ENCODE data around the gene MZT2B. TPM values are rescaled to one million over a fixed set of nuclear protein-coding genes. Genes with fewer than 3 reads are reported as not detected.
"Not testable (repeated sequence)": the region's sequence is repeated elsewhere in the genome, so short reads cannot be mapped to it uniquely, and the experiment has no call there.

Gene MZT2B
- total and polyA plus RNA-seq, 2 donors (not counting 1 experiment from before 2014, with no cell fraction given), result 119 to 152 TPM

GRCh38 chr2:130190237-130190636, 8.2 kb downstream of the MZT2B start:
- 88% methylated on average over 15 of the region's 15 CpGs for WGBS (ENCODE audit: insufficient coverage)
- intact Hi-C loops (cut with micrococcal nuclease), result no loop called here
- CTCF ChIA-PET, result no interaction called here
- H3K4me3 ChIP-seq (ENCODE audit: control extremely low read depth in 1 of 5, extremely low read depth in 1 of 5, insufficient read depth in 1 of 5, low read depth in 2 of 5, low read length in 4 of 5), result no peak overlapping the region
- no peak overlapping the region for H2AFZ ChIP-seq (ENCODE audit: insufficient read depth, low read depth, low read length, poor library complexity, severe bottlenecking)
- H3K79me2 ChIP-seq (ENCODE audit: control insufficient read depth, insufficient read depth, low read length), result no peaks in the 10 kb centered on the region
- H3K4me2 ChIP-seq (replicated peaks; ENCODE audit: low read depth, low read length, poor library complexity, severe bottlenecking), result no peak overlapping the region
- POLR2A ChIA-PET, result no interaction called here
- H3K9me3 Mint-ChIP-seq (ENCODE audit: insufficient read depth), result no peaks in the 10 kb centered on the region
- no peaks in the 10 kb centered on the region for H3K27me3 ChIP-seq (replicated peaks in 1 of 4; ENCODE audit: control extremely low read depth in 1 of 4, control insufficient read depth in 3 of 4, insufficient read depth in 4 of 4, low read length in 3 of 4)
- no peaks in the 10 kb centered on the region for H3K27me3 Mint-ChIP-seq
- H3K27ac ChIP-seq (ENCODE audit: low read length in 2 of 2), result no peak overlapping the region
- no peak overlapping the region for H3K27ac Mint-ChIP-seq
- H3K9ac ChIP-seq (ENCODE audit: low read length), result no peak overlapping the region
- H3K9me3 ChIP-seq (ENCODE audit: control extremely low read depth in 1 of 3, control insufficient read depth in 2 of 3, insufficient read depth in 1 of 3, low read length in 2 of 3), result no peaks in the 10 kb centered on the region
- no peaks in the 10 kb centered on the region for H3K36me3 ChIP-seq (replicated peaks in 1 of 2; ENCODE audit: control extremely low read depth in 1 of 2, control insufficient read depth in 1 of 2, extremely low read depth in 1 of 2, insufficient read depth in 2 of 2, low read length in 1 of 2)
- TF ChIP-seq, protein P1, sequence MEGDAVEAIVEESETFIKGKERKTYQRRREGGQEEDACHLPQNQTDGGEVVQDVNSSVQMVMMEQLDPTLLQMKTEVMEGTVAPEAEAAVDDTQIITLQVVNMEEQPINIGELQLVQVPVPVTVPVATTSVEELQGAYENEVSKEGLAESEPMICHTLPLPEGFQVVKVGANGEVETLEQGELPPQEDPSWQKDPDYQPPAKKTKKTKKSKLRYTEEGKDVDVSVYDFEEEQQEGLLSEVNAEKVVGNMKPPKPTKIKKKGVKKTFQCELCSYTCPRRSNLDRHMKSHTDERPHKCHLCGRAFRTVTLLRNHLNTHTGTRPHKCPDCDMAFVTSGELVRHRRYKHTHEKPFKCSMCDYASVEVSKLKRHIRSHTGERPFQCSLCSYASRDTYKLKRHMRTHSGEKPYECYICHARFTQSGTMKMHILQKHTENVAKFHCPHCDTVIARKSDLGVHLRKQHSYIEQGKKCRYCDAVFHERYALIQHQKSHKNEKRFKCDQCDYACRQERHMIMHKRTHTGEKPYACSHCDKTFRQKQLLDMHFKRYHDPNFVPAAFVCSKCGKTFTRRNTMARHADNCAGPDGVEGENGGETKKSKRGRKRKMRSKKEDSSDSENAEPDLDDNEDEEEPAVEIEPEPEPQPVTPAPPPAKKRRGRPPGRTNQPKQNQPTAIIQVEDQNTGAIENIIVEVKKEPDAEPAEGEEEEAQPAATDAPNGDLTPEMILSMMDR (IDR thresholded peaks at IDR 0.05), result no peak
- no peak for TF ChIP-seq EZH2 (IDR thresholded peaks at IDR 0.05; ENCODE audit: borderline replicate concordance, insufficient read depth, low read depth, low read length, poor library complexity, severe bottlenecking)
- H3K4me1 Mint-ChIP-seq, result no peaks in the 10 kb centered on the region
- no peak overlapping the region for H3K4me3 Mint-ChIP-seq
- ATAC-seq (ENCODE audit: low read depth), result no peak
- no peaks in the 10 kb centered on the region for H4K20me1 ChIP-seq (ENCODE audit: control insufficient read depth, insufficient read depth, low read length, poor library complexity, severe bottlenecking)
- DNase-seq, result no peak
- no peaks in the 10 kb centered on the region for H3K4me1 ChIP-seq (ENCODE audit: control insufficient read depth in 2 of 2, insufficient read depth in 2 of 2, low read length in 2 of 2)

DNA sequence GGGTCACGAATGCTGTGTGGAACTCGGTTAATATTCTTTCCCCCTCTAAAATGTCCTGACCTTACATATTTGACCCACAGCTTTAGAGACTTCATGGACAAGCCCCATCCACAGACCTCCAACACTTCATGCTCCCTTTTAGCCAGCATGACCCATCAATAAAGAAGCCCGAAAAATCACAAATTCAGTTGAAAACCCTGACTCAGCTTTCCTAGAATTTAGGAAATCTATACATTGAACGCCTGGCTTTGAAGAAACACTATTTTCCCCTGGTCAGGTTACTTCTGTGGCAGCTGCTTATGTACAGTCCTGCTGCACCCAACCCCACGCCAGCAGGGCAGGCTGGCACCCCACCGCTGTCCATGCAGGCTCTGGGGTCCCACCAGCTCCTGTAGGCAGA, 9.3 kb downstream of the MZT2B start:
- POLR2A ChIA-PET; H3K27ac Mint-ChIP-seq; ATAC-seq (ENCODE audit: low read depth): not testable (repeated sequence)

GRCh38 chr2:130192451-130192850, 10.4 kb downstream of the MZT2B start:
- H2AFZ ChIP-seq (ENCODE audit: insufficient read depth, low read depth, low read length, poor library complexity, severe bottlenecking); H3K4me1 ChIP-seq (ENCODE audit: control insufficient read depth in 2 of 2, insufficient read depth in 2 of 2, low read length in 2 of 2); CTCF ChIA-PET; H3K4me3 Mint-ChIP-seq; H3K27ac ChIP-seq (ENCODE audit: low read length in 2 of 2); H3K36me3 ChIP-seq (replicated peaks in 1 of 2; ENCODE audit: control extremely low read depth in 1 of 2, control insufficient read depth in 1 of 2, extremely low read depth in 1 of 2, insufficient read depth in 2 of 2, low read length in 1 of 2); H3K9me3 Mint-ChIP-seq (ENCODE audit: insufficient read depth); H3K4me1 Mint-ChIP-seq; H3K27me3 Mint-ChIP-seq; H3K27me3 ChIP-seq (replicated peaks in 1 of 4; ENCODE audit: control extremely low read depth in 1 of 4, control insufficient read depth in 3 of 4, insufficient read depth in 4 of 4, low read length in 3 of 4); ATAC-seq (ENCODE audit: low read depth); H3K79me2 ChIP-seq (ENCODE audit: control insufficient read depth, insufficient read depth, low read length); H3K4me2 ChIP-seq (replicated peaks; ENCODE audit: low read depth, low read length, poor library complexity, severe bottlenecking); POLR2A ChIA-PET; H3K4me3 ChIP-seq (ENCODE audit: control extremely low read depth in 1 of 5, extremely low read depth in 1 of 5, insufficient read depth in 1 of 5, low read depth in 2 of 5, low read length in 4 of 5); H3K27ac Mint-ChIP-seq; DNase-seq; H3K9me3 ChIP-seq (ENCODE audit: control extremely low read depth in 1 of 3, control insufficient read depth in 2 of 3, insufficient read depth in 1 of 3, low read length in 2 of 3); H4K20me1 ChIP-seq (ENCODE audit: control insufficient read depth, insufficient read depth, low read length, poor library complexity, severe bottlenecking); H3K9ac ChIP-seq (ENCODE audit: low read length); intact Hi-C loops (cut with micrococcal nuclease): not testable (repeated sequence)
- WGBS (ENCODE audit: insufficient coverage), result 88% methylated on average over 2 of the region's 3 CpGs

More for the DNA sequence above, 9.3 kb downstream of the MZT2B start:
- H4K20me1 ChIP-seq (ENCODE audit: control insufficient read depth, insufficient read depth, low read length, poor library complexity, severe bottlenecking); H3K9me3 Mint-ChIP-seq (ENCODE audit: insufficient read depth); H3K9me3 ChIP-seq (ENCODE audit: control extremely low read depth in 1 of 3, control insufficient read depth in 2 of 3, insufficient read depth in 1 of 3, low read length in 2 of 3); H3K27me3 ChIP-seq (replicated peaks in 1 of 4; ENCODE audit: control extremely low read depth in 1 of 4, control insufficient read depth in 3 of 4, insufficient read depth in 4 of 4, low read length in 3 of 4); H3K79me2 ChIP-seq (ENCODE audit: control insufficient read depth, insufficient read depth, low read length); H3K4me3 ChIP-seq (ENCODE audit: control extremely low read depth in 1 of 5, extremely low read depth in 1 of 5, insufficient read depth in 1 of 5, low read depth in 2 of 5, low read length in 4 of 5); H3K27ac ChIP-seq (ENCODE audit: low read length in 2 of 2); intact Hi-C loops (cut with micrococcal nuclease); H3K36me3 ChIP-seq (replicated peaks in 1 of 2; ENCODE audit: control extremely low read depth in 1 of 2, control insufficient read depth in 1 of 2, extremely low read depth in 1 of 2, insufficient read depth in 2 of 2, low read length in 1 of 2); CTCF ChIA-PET; H3K9ac ChIP-seq (ENCODE audit: low read length); H2AFZ ChIP-seq (ENCODE audit: insufficient read depth, low read depth, low read length, poor library complexity, severe bottlenecking); H3K4me2 ChIP-seq (replicated peaks; ENCODE audit: low read depth, low read length, poor library complexity, severe bottlenecking); H3K4me1 Mint-ChIP-seq; H3K4me3 Mint-ChIP-seq; DNase-seq; H3K27me3 Mint-ChIP-seq; H3K4me1 ChIP-seq (ENCODE audit: control insufficient read depth in 2 of 2, insufficient read depth in 2 of 2, low read length in 2 of 2): not testable (repeated sequence)
- 93% methylated on average over 6 of the region's 6 CpGs for WGBS (ENCODE audit: insufficient coverage)
